H9 (cell line): ENCODE results near the gene NME8. TPM values are rescaled to one million over a fixed set of nuclear protein-coding genes. Genes with fewer than 3 reads are reported as not detected.

ENCODE experiments used
- DNase-seq: peaks from one replicate; pipeline ENCODE4 v3.0.0-alpha.2; 2017
- H2AFZ ChIP-seq: one replicate; pipeline ENCODE4 v1.6.1; 2013; ENCODE audit warnings: mild to moderate bottlenecking, low read length, control low read depth, moderate library complexity
- H2AK5ac ChIP-seq: 2 replicates; pipeline ENCODE4 v1.6.1; 2013; ENCODE audit warnings: low read length, control low read depth, mixed read lengths; ENCODE audit not compliant: insufficient read length
- H2BK120ac ChIP-seq: one replicate; pipeline ENCODE4 v1.6.1; 2013; ENCODE audit warnings: low read depth, mild to moderate bottlenecking, low read length, control low read depth, inconsistent platforms; ENCODE audit not compliant: poor library complexity, severe bottlenecking
- H2BK12ac ChIP-seq: 2 replicates; pipeline ENCODE4 v1.6.1; 2013; ENCODE audit warnings: low read length, control low read depth, mixed read lengths, low read depth; ENCODE audit not compliant: insufficient read length
- H2BK15ac ChIP-seq: 2 replicates; pipeline ENCODE4 v1.6.1; 2013; ENCODE audit warnings: low read depth, low read length, control low read depth
- H2BK20ac ChIP-seq: one replicate; pipeline ENCODE4 v1.6.1; 2013; ENCODE audit warnings: low read depth, mild to moderate bottlenecking, low read length, control low read depth, inconsistent platforms; ENCODE audit not compliant: poor library complexity, severe bottlenecking
- H2BK5ac ChIP-seq: 2 replicates; pipeline ENCODE4 v1.6.1; 2013; ENCODE audit warnings: low read length, control low read depth, mixed read lengths; ENCODE audit not compliant: insufficient read length
- H3K14ac ChIP-seq: 2 replicates; pipeline ENCODE4 v1.6.1; 2013; ENCODE audit warnings: low read length, control low read depth; ENCODE audit not compliant: insufficient read depth
- H3K18ac ChIP-seq: 2 replicates; pipeline ENCODE4 v1.6.1; 2013; ENCODE audit warnings: low read depth, mild to moderate bottlenecking, mixed read lengths, low read length, control low read depth; ENCODE audit not compliant: insufficient read length
- H3K23ac ChIP-seq: 2 replicates; pipeline ENCODE4 v1.6.1; 2013; ENCODE audit warnings: low read length, control low read depth, mixed read lengths, low read depth; ENCODE audit not compliant: insufficient read length
- H3K23me2 ChIP-seq: 2 replicates; pipeline ENCODE4 v1.6.1; 2013; ENCODE audit warnings: low read depth, mild to moderate bottlenecking, mixed read lengths, low read length, control low read depth; ENCODE audit not compliant: insufficient read length, poor library complexity, severe bottlenecking
- H3K27ac ChIP-seq: 2 replicates; pipeline ENCODE4 v1.5.1; 2013; ENCODE audit warnings: low read length, control low read depth, mixed read lengths, low read depth; ENCODE audit not compliant: insufficient read length
- H3K27me3 ChIP-seq: 2 replicates; pipeline ENCODE4 v1.6.1; 2013; ENCODE audit warnings: low read length, control low read depth, inconsistent platforms; ENCODE audit not compliant: insufficient read depth
- H3K4ac ChIP-seq: 2 replicates; pipeline ENCODE4 v1.6.1; 2013; ENCODE audit warnings: low read depth, mild to moderate bottlenecking, control low read depth, inconsistent platforms, low read length, moderate library complexity
- H3K4me1 ChIP-seq: 2 replicates; pipeline ENCODE4 v1.6.1; 2013; ENCODE audit warnings: low read length, control low read depth, inconsistent platforms; ENCODE audit not compliant: insufficient read depth
- H3K4me2 ChIP-seq: 2 replicates; pipeline ENCODE4 v1.6.1; 2013; ENCODE audit warnings: low read length, control low read depth, mixed read lengths; ENCODE audit not compliant: insufficient read length, insufficient read depth
- H3K56ac ChIP-seq: 2 replicates; pipeline ENCODE4 v1.6.1; 2013; ENCODE audit warnings: low read depth, mild to moderate bottlenecking, mixed read lengths, low read length, control low read depth; ENCODE audit not compliant: insufficient read length
- H3K79me1 ChIP-seq: 2 replicates; pipeline ENCODE4 v1.6.1; 2013; ENCODE audit warnings: low read depth, mild to moderate bottlenecking, moderate library complexity, low read length, control low read depth, inconsistent platforms; ENCODE audit not compliant: insufficient read depth, poor library complexity, severe bottlenecking
- H3K79me2 ChIP-seq: 2 replicates; pipeline ENCODE4 v1.6.1; 2013; ENCODE audit warnings: low read length, control low read depth, inconsistent platforms; ENCODE audit not compliant: insufficient read depth
- H3K9ac ChIP-seq: 2 replicates; pipeline ENCODE4 v1.6.1; 2013; ENCODE audit warnings: low read length, control low read depth, mixed read lengths; ENCODE audit not compliant: insufficient read length; ENCODE audit errors: extremely low read depth
- H3K9me3 ChIP-seq: one replicate; pipeline ENCODE4 v1.6.1; 2013; ENCODE audit warnings: low read depth, low read length, inconsistent platforms; ENCODE audit not compliant: control insufficient read depth
- H3T11ph ChIP-seq: one replicate; pipeline ENCODE4 v1.6.1; 2013; ENCODE audit warnings: mild to moderate bottlenecking, low read length, control low read depth, inconsistent platforms
- H4K20me1 ChIP-seq: one replicate; pipeline ENCODE4 v1.6.1; 2013; ENCODE audit not compliant: control insufficient read depth, insufficient read length, insufficient read depth
- H4K5ac ChIP-seq: 2 replicates; pipeline ENCODE4 v1.6.1; 2013; ENCODE audit warnings: low read depth, mild to moderate bottlenecking, mixed read lengths, low read length, control low read depth; ENCODE audit not compliant: insufficient read length
- H4K8ac ChIP-seq: replicated peaks from 2 replicates; pipeline ENCODE4 v1.6.1; 2013; ENCODE audit warnings: low read length, control low read depth, mixed read lengths, low read depth; ENCODE audit not compliant: insufficient read length
- H4K91ac ChIP-seq: 2 replicates; pipeline ENCODE4 v1.6.1; 2013; ENCODE audit warnings: low read depth, mild to moderate bottlenecking, moderate library complexity, mixed read lengths, low read length, control low read depth; ENCODE audit not compliant: insufficient read length
- H3K27ac Mint-ChIP-seq, 3 experiments: 2 replicates in 2 of 3; 3 replicates in 1 of 3; pipeline ENCODE4 v1.8.0; 2020 to 2021; ENCODE audit warnings: mixed read lengths in 3 of 3, mild to moderate bottlenecking in 1 of 3, moderate library complexity in 1 of 3
- H3K27me3 Mint-ChIP-seq: 2 replicates; pipeline ENCODE4 v1.8.0; 2021; ENCODE audit warnings: low read depth, mild to moderate bottlenecking, moderate library complexity, mixed read lengths
- H3K36me3 Mint-ChIP-seq, 3 experiments: 2 replicates in 2 of 3; 3 replicates in 1 of 3; pipeline ENCODE4 v1.8.0; 2020 to 2021; ENCODE audit warnings: low read depth in 3 of 3, mixed read lengths in 3 of 3; ENCODE audit not compliant: insufficient read depth in 1 of 3
- H3K4me1 Mint-ChIP-seq, 2 experiments: 2 replicates each; pipeline ENCODE4 v1.8.0; 2020; ENCODE audit warnings: mixed read lengths in 2 of 2
- H3K4me3 Mint-ChIP-seq, 2 experiments: 2 replicates in 1 of 2; 3 replicates in 1 of 2; pipeline ENCODE4 v1.8.0; 2020 to 2021; ENCODE audit warnings: mild to moderate bottlenecking in 2 of 2, mixed read lengths in 2 of 2, moderate library complexity in 1 of 2
- H3K9me3 Mint-ChIP-seq, 2 experiments: 2 replicates in 1 of 2; 3 replicates in 1 of 2; pipeline ENCODE4 v1.8.0; 2020; ENCODE audit warnings: mild to moderate bottlenecking in 2 of 2, mixed read lengths in 2 of 2, moderate library complexity in 1 of 2
- CTCF ChIP-seq: fragments of 200-600 bp; sonication (generic); conservative IDR thresholded peaks from 3 replicates; pipeline ENCODE4 v1.8.0; 2021; ENCODE audit warnings: antibody characterized with exemption, mild to moderate bottlenecking
- whole genome bisulfite sequencing: extraction: QIAGEN DNeasy Blood & Tissue Kit; methylation state at CpG from one replicate; pipeline ENCODE4 v1.1.7; 2013; ENCODE audit warnings: missing lambda C conversion rate, low lambda C conversion rate, mixed read lengths; ENCODE audit not compliant: insufficient read length; ENCODE audit errors: extremely low coverage; 5-methylcytosine and 5-hydroxymethylcytosine counted together
- total RNA-seq: library from RNA; stranded (reverse); gene quantifications from 2 replicates; pipeline ENCODE4 v1.2.1, GENCODE V29; 2021

The NME8 gene
- total RNA-seq, 1 experiment from 2014 or later: 0.33 TPM

- no peak within 1 kb of the TSS for H3K14ac ChIP-seq
- Mint-ChIP-seq H3K9me3 (no peaks in the 10 kb centered on the region), H3K36me3 (no peaks in the 10 kb centered on the region), H3K27ac (no peak within 1 kb of the TSS), H3K4me1 (peaks cover 15 to 20% of the 10 kb centered on the region in 2 experiments), H3K4me3 (peak within 1 kb of the TSS; percentile 63 to 82), H3K27me3 (peaks cover 79% of the 10 kb centered on the region)
- peak; percentile 78 for TF ChIP-seq CTCF
- H4K20me1 ChIP-seq: no peaks in the 10 kb centered on the region
- no peaks in the 10 kb centered on the region for H3K79me2 ChIP-seq
- no peak within 1 kb of the TSS for H3K4ac ChIP-seq
- H3K56ac ChIP-seq: no peak within 1 kb of the TSS
- H3K9me3 ChIP-seq: no peaks in the 10 kb centered on the region
- no peak within 1 kb of the TSS for H2BK120ac ChIP-seq
- no peaks in the 10 kb centered on the region for H3K4me1 ChIP-seq
- no peak within 1 kb of the TSS for H2AK5ac ChIP-seq
- H3K79me1 ChIP-seq: no peaks in the 10 kb centered on the region
- H3K27ac ChIP-seq: no peak within 1 kb of the TSS
- no peak within 1 kb of the TSS for H3K18ac ChIP-seq
- no peak within 1 kb of the TSS for H4K5ac ChIP-seq
- no peak within 1 kb of the TSS for H2BK15ac ChIP-seq
- H2BK12ac ChIP-seq: no peak within 1 kb of the TSS
- H4K91ac ChIP-seq: no peak within 1 kb of the TSS
- no peak within 1 kb of the TSS for H2BK20ac ChIP-seq
- no peak within 1 kb of the TSS for H3K23ac ChIP-seq
- WGBS: no CpG with 5 or more reads among the region's 46 CpGs
- peaks cover 12% of the 10 kb centered on the region; the same call in 1 of the 2 replicates for H3K27me3 ChIP-seq
- H3K4me2 ChIP-seq: peak within 1 kb of the TSS; percentile 35
- DNase-seq: peak; percentile 67
- H3T11ph ChIP-seq: no peak within 1 kb of the TSS
- no peak within 1 kb of the TSS for H3K9ac ChIP-seq
- H3K23me2 ChIP-seq: peaks cover 20% of the 10 kb centered on the region
- H4K8ac ChIP-seq: no peak within 1 kb of the TSS
- no peak within 1 kb of the TSS for H2AFZ ChIP-seq
- H2BK5ac ChIP-seq: no peak within 1 kb of the TSS
These were observed 68.6 kb downstream of the NME8 start, which contains the start of gene SFRP4 for GRCh38 chr7:37916673-37917660. TSS of gene SFRP4 (minus strand) at chr7:37916817. CDS start at chr7:37916537, 280 bp downstream.
